HepG2 (cell line): ENCODE data around the gene DENND2A. TPM values are rescaled to one million over a fixed set of nuclear protein-coding genes. Genes with fewer than 3 reads are reported as not detected.
A peak's percentile ranks its signal among the peaks of the same experiment; 100 is the strongest.

Experiments
- BCL3 ChIP-seq: sonication (generic); formaldehyde crosslinking; IDR thresholded peaks from 2 replicates; pipeline ENCODE4 v1.5.1; 2020; ENCODE audit warnings: mild to moderate bottlenecking, missing genetic modification reagents, moderate library complexity
- KDM2A ChIP-seq: sonication (generic); formaldehyde crosslinking; IDR thresholded peaks from 2 replicates; pipeline ENCODE4 v1.4.0; 2020; ENCODE audit warnings: low read depth, missing genetic modification reagents, borderline replicate concordance
- MNT ChIP-seq: fragments of 450-650 bp; IDR thresholded peaks from 2 replicates; pipeline ENCODE4 v1.6.1; 2016
- TMF1 ChIP-seq: sonication (generic); formaldehyde crosslinking; IDR thresholded peaks from 2 replicates; pipeline ENCODE4 v1.8.1; 2022; ENCODE audit warnings: low read depth, missing genetic modification reagents
- ZNF280B ChIP-seq: sonication (generic); formaldehyde crosslinking; IDR thresholded peaks from 2 replicates; pipeline ENCODE4 v1.5.0; 2020; ENCODE audit warnings: missing genetic modification reagents, mild to moderate bottlenecking, borderline replicate concordance
- ZNF574 ChIP-seq: sonication (generic); formaldehyde crosslinking; IDR thresholded peaks from 2 replicates; pipeline ENCODE4 v1.4.0; 2020; ENCODE audit warnings: missing genetic modification reagents
- ZNF687 ChIP-seq: sonication (generic); formaldehyde crosslinking; IDR thresholded peaks from 2 replicates; pipeline ENCODE4 v1.5.1; 2020; ENCODE audit warnings: mild to moderate bottlenecking, missing genetic modification reagents, moderate library complexity
- polyA plus RNA-seq, 8 experiments: library from polyadenylated mRNA; depleted of rRNA in 3 of 8; stranded (reverse) in 7 of 8; unstranded in 1 of 8; fragments of >200 nt; fragmentation: Illumina TruSeq in 4 of 8; extraction: Trizol in 4 of 8; gene quantifications; 2 replicates each; pipeline versions ENCODE4 v1.2.1 to v1.2.3, GENCODE V29; 2011 to 2016; ENCODE audit warnings: low read depth in 4 of 8, missing spikeins in 1 of 8, mixed read lengths in 1 of 8; ENCODE audit not compliant: insufficient read depth in 1 of 8
- total RNA-seq, 5 experiments: library from RNA; depleted of rRNA; stranded (reverse); fragments of >200 nt; fragmentation: Illumina TruSeq; extraction: Trizol; gene quantifications; 2 replicates each; pipeline ENCODE4 v1.2.3, GENCODE V29; 2016; ENCODE audit warnings: low read depth in 1 of 5
- TF ChIP-seq, protein P1 (sequence below): sonication (generic); formaldehyde crosslinking; IDR thresholded peaks from 2 replicates; pipeline ENCODE4 v1.4.0; 2020; ENCODE audit warnings: missing genetic modification reagents

DENND2A gene
- total and polyA plus RNA-seq, 2 of the 13 experiments (the other 11 are each of a cell fraction or from before 2014, with no cell fraction given): not detected

DNA sequence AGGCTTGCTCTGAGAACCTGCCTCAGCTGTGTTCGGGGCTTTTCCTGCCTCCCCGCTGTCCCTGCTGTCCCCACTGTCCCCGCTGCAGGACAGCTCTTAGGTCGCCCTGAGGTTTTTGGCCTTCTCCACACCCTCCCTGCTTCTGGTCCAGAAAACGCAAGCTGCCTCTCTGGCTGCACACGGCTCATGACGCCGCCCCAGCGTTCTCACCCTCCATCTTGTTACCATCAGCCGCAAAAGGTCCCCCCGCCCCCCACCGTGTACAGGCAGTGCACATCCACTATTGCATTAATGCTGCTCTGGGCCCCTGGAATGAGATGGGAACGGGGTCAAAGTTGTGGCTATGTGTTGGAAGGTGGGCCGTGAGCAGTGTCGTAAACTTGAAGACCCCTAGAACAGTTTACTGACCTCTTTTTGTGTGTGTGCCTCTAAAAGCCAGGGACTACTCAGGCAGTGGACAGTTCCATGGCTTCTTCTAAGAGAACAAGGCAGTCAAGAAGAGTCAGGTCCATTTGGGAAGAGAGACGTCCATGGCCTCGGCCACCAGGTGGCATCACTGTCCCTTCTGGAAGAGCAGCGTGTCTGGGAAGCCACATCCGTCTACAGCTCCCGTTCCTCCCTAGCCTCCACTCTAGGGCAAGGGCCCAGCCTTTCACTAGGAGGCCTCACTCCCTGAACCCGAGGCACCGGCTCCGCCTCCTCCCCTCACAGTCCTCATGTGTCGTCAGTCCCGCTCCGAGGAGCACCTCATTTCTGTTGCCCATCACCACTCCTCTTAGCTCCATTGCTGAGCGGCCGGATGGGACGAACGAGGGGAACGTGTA is 122.9 kb downstream of the DENND2A start (continued):
- TF ChIP-seq, protein P1, sequence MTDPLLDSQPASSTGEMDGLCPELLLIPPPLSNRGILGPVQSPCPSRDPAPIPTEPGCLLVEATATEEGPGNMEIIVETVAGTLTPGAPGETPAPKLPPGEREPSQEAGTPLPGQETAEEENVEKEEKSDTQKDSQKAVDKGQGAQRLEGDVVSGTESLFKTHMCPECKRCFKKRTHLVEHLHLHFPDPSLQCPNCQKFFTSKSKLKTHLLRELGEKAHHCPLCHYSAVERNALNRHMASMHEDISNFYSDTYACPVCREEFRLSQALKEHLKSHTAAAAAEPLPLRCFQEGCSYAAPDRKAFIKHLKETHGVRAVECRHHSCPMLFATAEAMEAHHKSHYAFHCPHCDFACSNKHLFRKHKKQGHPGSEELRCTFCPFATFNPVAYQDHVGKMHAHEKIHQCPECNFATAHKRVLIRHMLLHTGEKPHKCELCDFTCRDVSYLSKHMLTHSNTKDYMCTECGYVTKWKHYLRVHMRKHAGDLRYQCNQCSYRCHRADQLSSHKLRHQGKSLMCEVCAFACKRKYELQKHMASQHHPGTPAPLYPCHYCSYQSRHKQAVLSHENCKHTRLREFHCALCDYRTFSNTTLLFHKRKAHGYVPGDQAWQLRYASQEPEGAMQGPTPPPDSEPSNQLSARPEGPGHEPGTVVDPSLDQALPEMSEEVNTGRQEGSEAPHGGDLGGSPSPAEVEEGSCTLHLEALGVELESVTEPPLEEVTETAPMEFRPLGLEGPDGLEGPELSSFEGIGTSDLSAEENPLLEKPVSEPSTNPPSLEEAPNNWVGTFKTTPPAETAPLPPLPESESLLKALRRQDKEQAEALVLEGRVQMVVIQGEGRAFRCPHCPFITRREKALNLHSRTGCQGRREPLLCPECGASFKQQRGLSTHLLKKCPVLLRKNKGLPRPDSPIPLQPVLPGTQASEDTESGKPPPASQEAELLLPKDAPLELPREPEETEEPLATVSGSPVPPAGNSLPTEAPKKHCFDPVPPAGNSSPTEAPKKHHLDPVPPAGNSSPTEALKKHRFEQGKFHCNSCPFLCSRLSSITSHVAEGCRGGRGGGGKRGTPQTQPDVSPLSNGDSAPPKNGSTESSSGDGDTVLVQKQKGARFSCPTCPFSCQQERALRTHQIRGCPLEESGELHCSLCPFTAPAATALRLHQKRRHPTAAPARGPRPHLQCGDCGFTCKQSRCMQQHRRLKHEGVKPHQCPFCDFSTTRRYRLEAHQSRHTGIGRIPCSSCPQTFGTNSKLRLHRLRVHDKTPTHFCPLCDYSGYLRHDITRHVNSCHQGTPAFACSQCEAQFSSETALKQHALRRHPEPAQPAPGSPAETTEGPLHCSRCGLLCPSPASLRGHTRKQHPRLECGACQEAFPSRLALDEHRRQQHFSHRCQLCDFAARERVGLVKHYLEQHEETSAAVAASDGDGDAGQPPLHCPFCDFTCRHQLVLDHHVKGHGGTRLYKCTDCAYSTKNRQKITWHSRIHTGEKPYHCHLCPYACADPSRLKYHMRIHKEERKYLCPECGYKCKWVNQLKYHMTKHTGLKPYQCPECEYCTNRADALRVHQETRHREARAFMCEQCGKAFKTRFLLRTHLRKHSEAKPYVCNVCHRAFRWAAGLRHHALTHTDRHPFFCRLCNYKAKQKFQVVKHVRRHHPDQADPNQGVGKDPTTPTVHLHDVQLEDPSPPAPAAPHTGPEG (CRISPR knock-in tag): no peak
- TF ChIP-seq MNT (no peak), KDM2A (CRISPR knock-in tag) (peak; percentile 75; the same call in 1 of the 2 replicates), BCL3 (no peak), ZNF280B (0 out of 2 replicates have a peak, but pooled peaks have one; percentile 16), TMF1 (CRISPR knock-in tag) (0 out of 2 replicates have a peak, but pooled peaks have one; percentile 30), ZNF687 (peak; percentile 53), ZNF574 (CRISPR knock-in tag) (peak; percentile 53; the same call in 1 of the 2 replicates)
